ENCODE data around the gene STOM.
A peak's percentile ranks its signal among the peaks of the same experiment; 100 is the strongest.

The STOM gene

GRCh38 chr9:121368138-121368522, 1.9 kb downstream of the STOM start:
- no peaks in the 10 kb centered on the region for H3K9me3 ChIP-seq (ENCODE audit: insufficient read depth, low read depth, low read length)
- H3K4me1 ChIP-seq (ENCODE audit: insufficient read depth, low read length) = peaks cover 14% of the 10 kb centered on the region
- peak overlapping the region; percentile 45 for H3K4me3 ChIP-seq (ENCODE audit: low read length)
- H3K27me3 ChIP-seq (ENCODE audit: insufficient read depth, low read length) = peaks cover 15% of the 10 kb centered on the region; the same call in 1 of the 2 replicates
- no peaks in the 10 kb centered on the region; the same call in 1 of the 2 replicates for H3K36me3 ChIP-seq (ENCODE audit: insufficient read depth, low read depth, low read length)
- peak overlapping the region; percentile 30 for H3K27ac ChIP-seq (ENCODE audit: low read length)
- H3K9ac ChIP-seq (ENCODE audit: low read depth, low read length) = peak overlapping the region; percentile 63

GRCh38 chr9:121367306-121368137, 2.5 kb downstream of the STOM start:
- Histone ChIP-seq H3K9me3 (ENCODE audit: insufficient read depth, low read depth, low read length) (no peaks in the 10 kb centered on the region), H3K27ac (ENCODE audit: low read length) (peak overlapping the region; percentile 30), H3K36me3 (ENCODE audit: insufficient read depth, low read depth, low read length) (no peaks in the 10 kb centered on the region; the same call in 1 of the 2 replicates), H3K9ac (ENCODE audit: low read depth, low read length) (peak overlapping the region; percentile 63), H3K4me3 (ENCODE audit: low read length) (peak overlapping the region; percentile 45), H3K27me3 (ENCODE audit: insufficient read depth, low read length) (peaks cover 15% of the 10 kb centered on the region; the same call in 1 of the 2 replicates), H3K4me1 (ENCODE audit: insufficient read depth, low read length) (peaks cover 14% of the 10 kb centered on the region)

- Histone ChIP-seq H3K4me1 (ENCODE audit: insufficient read depth, low read length) (peaks cover 14% of the 10 kb centered on the region), H3K9me3 (ENCODE audit: insufficient read depth, low read depth, low read length) (no peaks in the 10 kb centered on the region), H3K4me3 (ENCODE audit: low read length) (no peak overlapping the region), H3K27me3 (ENCODE audit: insufficient read depth, low read length) (peaks cover 15% of the 10 kb centered on the region; the same call in 1 of the 2 replicates), H3K27ac (ENCODE audit: low read length) (no peak overlapping the region), H3K36me3 (ENCODE audit: insufficient read depth, low read depth, low read length) (no peaks in the 10 kb centered on the region; the same call in 1 of the 2 replicates), H3K9ac (ENCODE audit: low read depth, low read length) (no peak overlapping the region)
Observed at GRCh38 chr9:121366611-121367192, 3.3 kb downstream of the STOM start.

GRCh38 chr9:121365564-121365963, 4.5 kb downstream of the STOM start:
- Histone ChIP-seq H3K36me3 (ENCODE audit: insufficient read depth, low read depth, low read length) (no peaks in the 10 kb centered on the region; the same call in 1 of the 2 replicates), H3K9ac (ENCODE audit: low read depth, low read length) (no peak overlapping the region), H3K9me3 (ENCODE audit: insufficient read depth, low read depth, low read length) (no peaks in the 10 kb centered on the region), H3K4me3 (ENCODE audit: low read length) (no peak overlapping the region), H3K4me1 (ENCODE audit: insufficient read depth, low read length) (peaks cover 14% of the 10 kb centered on the region), H3K27me3 (ENCODE audit: insufficient read depth, low read length) (peaks cover 15% of the 10 kb centered on the region; the same call in 1 of the 2 replicates), H3K27ac (ENCODE audit: low read length) (no peak overlapping the region)

- peaks cover 15% of the 10 kb centered on the region; the same call in 1 of the 2 replicates for H3K27me3 ChIP-seq (ENCODE audit: insufficient read depth, low read length)
- H3K4me3 ChIP-seq (ENCODE audit: low read length) = no peak overlapping the region
- H3K27ac ChIP-seq (ENCODE audit: low read length) = no peak overlapping the region
- no peaks in the 10 kb centered on the region; the same call in 1 of the 2 replicates for H3K36me3 ChIP-seq (ENCODE audit: insufficient read depth, low read depth, low read length)
- peaks cover 14% of the 10 kb centered on the region for H3K4me1 ChIP-seq (ENCODE audit: insufficient read depth, low read length)
- H3K9ac ChIP-seq (ENCODE audit: low read depth, low read length) = no peak overlapping the region
- no peaks in the 10 kb centered on the region for H3K9me3 ChIP-seq (ENCODE audit: insufficient read depth, low read depth, low read length)
Observed at GRCh38 chr9:121364886-121365285, 5.2 kb downstream of the STOM start.

GRCh38 chr9:121364077-121364476, 6.0 kb downstream of the STOM start:
- peaks cover 7% of the 10 kb centered on the region; the same call in 1 of the 2 replicates for H3K27me3 ChIP-seq (ENCODE audit: insufficient read depth, low read length)
- H3K27ac ChIP-seq (ENCODE audit: low read length) = no peak overlapping the region
- peaks cover 14% of the 10 kb centered on the region for H3K4me1 ChIP-seq (ENCODE audit: insufficient read depth, low read length)
- no peak overlapping the region for H3K4me3 ChIP-seq (ENCODE audit: low read length)
- H3K9me3 ChIP-seq (ENCODE audit: insufficient read depth, low read depth, low read length) = no peaks in the 10 kb centered on the region
- H3K9ac ChIP-seq (ENCODE audit: low read depth, low read length) = no peak overlapping the region
- no peaks in the 10 kb centered on the region; the same call in 1 of the 2 replicates for H3K36me3 ChIP-seq (ENCODE audit: insufficient read depth, low read depth, low read length)

- H3K27me3 ChIP-seq (ENCODE audit: insufficient read depth, low read length) = peaks cover 2% of the 10 kb centered on the region; the same call in 1 of the 2 replicates
- no peaks in the 10 kb centered on the region for H3K9me3 ChIP-seq (ENCODE audit: insufficient read depth, low read depth, low read length)
- H3K4me3 ChIP-seq (ENCODE audit: low read length) = no peak overlapping the region
- no peaks in the 10 kb centered on the region; the same call in 1 of the 2 replicates for H3K36me3 ChIP-seq (ENCODE audit: insufficient read depth, low read depth, low read length)
- peaks cover 14% of the 10 kb centered on the region for H3K4me1 ChIP-seq (ENCODE audit: insufficient read depth, low read length)
- H3K27ac ChIP-seq (ENCODE audit: low read length) = no peak overlapping the region
- no peak overlapping the region for H3K9ac ChIP-seq (ENCODE audit: low read depth, low read length)
Observed at GRCh38 chr9:121363622-121363961, 6.5 kb downstream of the STOM start.

- Histone ChIP-seq H3K4me1 (ENCODE audit: insufficient read depth, low read length) (peaks cover 10% of the 10 kb centered on the region), H3K27ac (ENCODE audit: low read length) (no peak overlapping the region)
Observed at GRCh38 chr9:121362813-121363621, 7.0 kb downstream of the STOM start.

GRCh38 chr9:121360601-121361374, 9.3 kb downstream of the STOM start:
- H3K36me3 ChIP-seq (ENCODE audit: insufficient read depth, low read depth, low read length) = no peaks in the 10 kb centered on the region
- H3K4me1 ChIP-seq (ENCODE audit: insufficient read depth, low read length) = no peaks in the 10 kb centered on the region
- no peak overlapping the region for H3K27ac ChIP-seq (ENCODE audit: low read length)
- H3K4me3 ChIP-seq (ENCODE audit: low read length) = no peak overlapping the region
- no peaks in the 10 kb centered on the region for H3K9me3 ChIP-seq (ENCODE audit: insufficient read depth, low read depth, low read length)
- H3K9ac ChIP-seq (ENCODE audit: low read depth, low read length) = no peak overlapping the region
- H3K27me3 ChIP-seq (ENCODE audit: insufficient read depth, low read length) = no peaks in the 10 kb centered on the region

More at GRCh38 chr9:121362813-121363621, 7.0 kb downstream of the STOM start:
- Histone ChIP-seq H3K36me3 (ENCODE audit: insufficient read depth, low read depth, low read length) (no peaks in the 10 kb centered on the region; the same call in 1 of the 2 replicates), H3K9ac (ENCODE audit: low read depth, low read length) (no peak overlapping the region), H3K4me3 (ENCODE audit: low read length) (no peak overlapping the region), H3K9me3 (ENCODE audit: insufficient read depth, low read depth, low read length) (no peaks in the 10 kb centered on the region), H3K27me3 (ENCODE audit: insufficient read depth, low read length) (no peaks in the 10 kb centered on the region)

- Histone ChIP-seq H3K36me3 (ENCODE audit: insufficient read depth, low read depth, low read length) (no peaks in the 10 kb centered on the region), H3K4me3 (ENCODE audit: low read length) (no peak overlapping the region), H3K9ac (ENCODE audit: low read depth, low read length) (no peak overlapping the region), H3K9me3 (ENCODE audit: insufficient read depth, low read depth, low read length) (no peaks in the 10 kb centered on the region), H3K27me3 (ENCODE audit: insufficient read depth, low read length) (no peaks in the 10 kb centered on the region), H3K27ac (ENCODE audit: low read length) (no peak overlapping the region), H3K4me1 (ENCODE audit: insufficient read depth, low read length) (no peaks in the 10 kb centered on the region)
Observed at GRCh38 chr9:121359351-121360294, 10.4 kb downstream of the STOM start.

Measured in iPS-20b (cell line).